B cell (primary cell): ENCODE measurements around the gene HEBP1. TPM values are rescaled to one million over a fixed set of nuclear protein-coding genes. Genes with fewer than 3 reads are reported as not detected.

ENCODE experiments used
- ATAC-seq: fragments of 200-7000 bp; cut with Tn5 transposase; one replicate; pipeline ENCODE4 v1.10.0; 2021; ENCODE audit warnings: low read depth, mild to moderate bottlenecking, moderate number of reproducible peaks, moderate library complexity
- CTCF ChIA-PET: fragments of 350-600 bp; sonication (Branson Sonifier 250); formaldehyde crosslinking; loops from one replicate; lab custom pipeline; 2021; ENCODE audit warnings: antibody characterized with exemption, inconsistent platforms; lab: Charles Lee
- POLR2A ChIA-PET: fragments of 350-600 bp; sonication (Branson Sonifier 250); formaldehyde crosslinking; loops from one replicate; lab custom pipeline; 2021; ENCODE audit warnings: antibody characterized with exemption; lab: Charles Lee
- DNase-seq: peaks from one replicate; pipeline ENCODE4 v3.0.0; 2013
- H2AFZ ChIP-seq: 2 replicates; pipeline ENCODE4 v1.6.1; 2012; ENCODE audit warnings: mild to moderate bottlenecking, low read depth, low read length; ENCODE audit not compliant: insufficient read depth, poor library complexity, severe bottlenecking
- H3K27ac ChIP-seq, 2 donors: 1 replicate in 1 of 2; 2 replicates in 1 of 2; pipeline ENCODE4 v1.5.1; 2012 to 2013; ENCODE audit warnings: low read length in 2 of 2, mild to moderate bottlenecking in 2 of 2, moderate library complexity in 1 of 2
- H3K27me3 ChIP-seq, 4 experiments: fragments of 200-600 bp in 1 of 4; sonication (generic) in 1 of 4; replicated peaks in 1 of 4; 1 replicate in 2 of 4; 2 replicates in 2 of 4; pipeline versions ENCODE4 v1.6.1 to v1.7.0; 2013 to 2016; ENCODE audit warnings: low read length in 3 of 4, mild to moderate bottlenecking in 2 of 4, mixed read lengths in 1 of 4, moderate library complexity in 1 of 4; ENCODE audit not compliant: insufficient read depth in 4 of 4, control insufficient read depth in 3 of 4; ENCODE audit errors: control extremely low read depth in 1 of 4
- H3K36me3 ChIP-seq, 2 experiments: replicated peaks in 1 of 2; 1 replicate in 1 of 2; 2 replicates in 1 of 2; pipeline versions ENCODE4 v1.6.1 to v1.7.1; 2013; ENCODE audit warnings: low read length in 1 of 2; ENCODE audit not compliant: insufficient read depth in 2 of 2, control insufficient read depth in 1 of 2; ENCODE audit errors: control extremely low read depth in 1 of 2, extremely low read depth in 1 of 2
- H3K4me1 ChIP-seq, 2 donors: fragments of 200-600 bp in 1 of 2; sonication (generic) in 1 of 2; 1 replicate in 1 of 2; 2 replicates in 1 of 2; pipeline versions ENCODE4 v1.5.1 to v1.6.1; 2013 to 2017; ENCODE audit warnings: low read length in 2 of 2; ENCODE audit not compliant: control insufficient read depth in 2 of 2, insufficient read depth in 2 of 2
- H3K4me2 ChIP-seq: replicated peaks from 2 replicates; pipeline ENCODE3; 2012; ENCODE audit warnings: mild to moderate bottlenecking, low read depth, low read length; ENCODE audit not compliant: poor library complexity, severe bottlenecking
- H3K4me3 ChIP-seq, 5 experiments: fragments of 200-600 bp in 1 of 5; sonication (generic) in 1 of 5; 1 replicate in 3 of 5; 2 replicates in 2 of 5; pipeline versions ENCODE4 v1.5.1 to v1.7.0; 2011 to 2016; ENCODE audit warnings: low read length in 4 of 5, mild to moderate bottlenecking in 4 of 5, low read depth in 2 of 5, control low read depth in 1 of 5, moderate library complexity in 1 of 5; ENCODE audit not compliant: insufficient read depth in 1 of 5; ENCODE audit errors: control extremely low read depth in 1 of 5, extremely low read depth in 1 of 5
- H3K79me2 ChIP-seq: fragments of 200-600 bp; sonication (generic); one replicate; pipeline ENCODE4 v1.6.0; 2016; ENCODE audit warnings: low read length; ENCODE audit not compliant: control insufficient read depth, insufficient read depth
- H3K9ac ChIP-seq: fragments of 200-600 bp; sonication (generic); 2 replicates; pipeline ENCODE4 v1.6.1; 2017; ENCODE audit warnings: mild to moderate bottlenecking, low read length, moderate library complexity
- H3K9me3 ChIP-seq, 3 donors: one replicate each; pipeline versions ENCODE4 v1.6.1 to v1.7.1; 2013; ENCODE audit warnings: low read length in 2 of 3; ENCODE audit not compliant: control insufficient read depth in 2 of 3, insufficient read depth in 1 of 3; ENCODE audit errors: control extremely low read depth in 1 of 3
- H4K20me1 ChIP-seq: 2 replicates; pipeline ENCODE4 v1.6.0; 2012; ENCODE audit warnings: mild to moderate bottlenecking, low read length; ENCODE audit not compliant: insufficient read depth, control insufficient read depth, poor library complexity, severe bottlenecking
- H3K27ac Mint-ChIP-seq: one replicate; pipeline ENCODE4 v1.8.0; 2021; ENCODE audit warnings: mixed read lengths
- H3K27me3 Mint-ChIP-seq: one replicate; pipeline ENCODE4 v1.8.0; 2021; ENCODE audit warnings: mixed read lengths
- H3K4me1 Mint-ChIP-seq: one replicate; pipeline ENCODE4 v1.8.0; 2021; ENCODE audit warnings: mixed read lengths
- H3K4me3 Mint-ChIP-seq: one replicate; pipeline ENCODE4 v1.8.0; 2021; ENCODE audit warnings: mixed read lengths
- H3K9me3 Mint-ChIP-seq: one replicate; pipeline ENCODE4 v1.8.0; 2022; ENCODE audit warnings: mixed read lengths; ENCODE audit not compliant: insufficient read depth
- CTCF ChIP-seq: fragments of 200-600 bp; IDR thresholded peaks from one replicate; pipeline ENCODE4 v1.8.0; 2022; ENCODE audit warnings: antibody characterized with exemption, mild to moderate bottlenecking
- EZH2 ChIP-seq: IDR thresholded peaks from 2 replicates; pipeline ENCODE4 v1.6.1; 2012; ENCODE audit warnings: borderline replicate concordance, low read depth, mild to moderate bottlenecking, moderate library complexity, low read length; ENCODE audit not compliant: insufficient read depth, poor library complexity, severe bottlenecking
- WGBS: methylation state at CpG from one replicate; pipeline ENCODE4 v1.1.5; 2013; ENCODE audit warnings: missing lambda C conversion rate; ENCODE audit not compliant: insufficient coverage; 5-methylcytosine and 5-hydroxymethylcytosine counted together
- intact Hi-C: fragments of 100-400 bp; cut with micrococcal nuclease; formaldehyde crosslinking; loops from one replicate; pipeline ENCODE4 v1.10.0; 2022
- polyA plus RNA-seq: library from polyadenylated mRNA; depleted of rRNA; stranded (reverse); fragments of >200 nt; gene quantifications from 2 replicates; pipeline ENCODE4 v1.2.3, GENCODE V29; 2012
- total RNA-seq, 2 donors: library from RNA; stranded (reverse); fragments of 120-200 nt in 1 of 2; gene quantifications; 1 replicate in 1 of 2; 2 replicates in 1 of 2; pipeline versions ENCODE4 v1.2.3 to v1.2.4, GENCODE V29; 2013 to 2022

HEBP1 gene
- total and polyA plus RNA-seq, 2 donors (not counting 1 experiment from before 2014, with no cell fraction given), result 6.0 to 14.5 TPM

GRCh38 chr12:13027508-13027907 lies 27.4 kb upstream of the HEBP1 start:
- intact Hi-C loops, result no loop called here
- Histone ChIP-seq H2AFZ (no peak overlapping the region), H3K4me2 (no peak overlapping the region), H3K36me3 (no peaks in the 10 kb centered on the region), H3K27me3 (peaks cover 0 to 4% (median 1%) of the 10 kb centered on the region in 4 experiments), H3K4me3 (no peak overlapping the region), H3K27ac (no peak overlapping the region), H3K79me2 (no peaks in the 10 kb centered on the region), H3K9me3 (no peaks in the 10 kb centered on the region), H4K20me1 (no peaks in the 10 kb centered on the region), H3K4me1 (no peaks in the 10 kb centered on the region), H3K9ac (no peak overlapping the region)
- H3K4me3 Mint-ChIP-seq, result no peak overlapping the region
- no peak overlapping the region for H3K27ac Mint-ChIP-seq
- ChIA-PET POLR2A (no interaction called here), CTCF (no interaction called here)
- TF ChIP-seq CTCF, result no peak
- no peak for TF ChIP-seq EZH2
- ATAC-seq (no peak), DNase-seq (no peak)
- peaks cover 31% of the 10 kb centered on the region for H3K27me3 Mint-ChIP-seq
- H3K4me1 Mint-ChIP-seq, result peaks cover 3% of the 10 kb centered on the region
- no peaks in the 10 kb centered on the region for H3K9me3 Mint-ChIP-seq

- no peak overlapping the region for H3K4me3 Mint-ChIP-seq
- intact Hi-C loops, result no loop called here
- TF ChIP-seq EZH2 (no peak), CTCF (no peak)
Measured at GRCh38 chr12:13027032-13027431, 27.0 kb upstream of the HEBP1 start.

More at GRCh38 chr12:13027032-13027431, 27.0 kb upstream of the HEBP1 start:
- ChIA-PET CTCF (interaction anchor here (4.1 kb wide), 1 partner anchor 185 kb away, joined by 60 read pairs; no protein-coding TSS in a partner anchor), POLR2A (no interaction called here)
- WGBS, result no CpG with 5 or more reads among the region's 2 CpGs
- Histone ChIP-seq H3K4me1 (no peaks in the 10 kb centered on the region), H3K4me2 (no peak overlapping the region), H3K9ac (no peak overlapping the region), H3K27me3 (peaks cover 0 to 4% (median 1%) of the 10 kb centered on the region in 4 experiments), H3K27ac (no peak overlapping the region), H3K9me3 (no peaks in the 10 kb centered on the region), H3K79me2 (no peaks in the 10 kb centered on the region), H4K20me1 (no peaks in the 10 kb centered on the region), H3K36me3 (no peaks in the 10 kb centered on the region), H2AFZ (no peak overlapping the region), H3K4me3 (no peak overlapping the region)
- H3K27ac Mint-ChIP-seq, result no peak overlapping the region
- DNase-seq, result no peak
- peaks cover 31% of the 10 kb centered on the region for H3K27me3 Mint-ChIP-seq
- no peak for ATAC-seq
- peaks cover 3% of the 10 kb centered on the region for H3K4me1 Mint-ChIP-seq
- H3K9me3 Mint-ChIP-seq, result no peaks in the 10 kb centered on the region
